Effector CD8-positive, alpha-beta T cell (primary cell): ENCODE results near the gene RBMS1.

Experiments
- DNase-seq: peaks from one replicate; lab custom pipeline; 2025; lab: John Stamatoyannopoulos, UW

RBMS1 gene

GRCh38 chr2:160275656-160276055 is 218.0 kb downstream of the RBMS1 start:
- no peak for DNase-seq

GRCh38 chr2:160271171-160272086 is 222.2 kb downstream of the RBMS1 start:
- DNase-seq = no peak

- DNase-seq = no peak
Observed at GRCh38 chr2:160270571-160271113, 223.0 kb downstream of the RBMS1 start.

GRCh38 chr2:160269803-160270570 is 223.6 kb downstream of the RBMS1 start:
- peak; percentile 55 for DNase-seq

GRCh38 chr2:160269365-160269764 is 224.2 kb downstream of the RBMS1 start:
- DNase-seq = no peak

- DNase-seq = no peak
Observed at GRCh38 chr2:160268151-160268781, 225.3 kb downstream of the RBMS1 start.

GRCh38 chr2:160267692-160268091 is 225.9 kb downstream of the RBMS1 start:
- DNase-seq = no peak

- no peak for DNase-seq
Observed at GRCh38 chr2:160267022-160267421, 226.6 kb downstream of the RBMS1 start.

GRCh38 chr2:160266037-160266551 is 227.5 kb downstream of the RBMS1 start:
- DNase-seq = no peak

- DNase-seq = no peak
Observed at GRCh38 chr2:160264308-160264707, 229.3 kb downstream of the RBMS1 start.

- no peak for DNase-seq
Observed at GRCh38 chr2:160261732-160262131, 231.9 kb downstream of the RBMS1 start.

- no peak for DNase-seq
Observed at GRCh38 chr2:160258492-160258805, 235.2 kb downstream of the RBMS1 start.

- DNase-seq = no peak
Observed at GRCh38 chr2:160257743-160258491, 235.7 kb downstream of the RBMS1 start.

GRCh38 chr2:160257041-160257742 is 236.4 kb downstream of the RBMS1 start:
- DNase-seq = no peak

GRCh38 chr2:160256507-160256906 is 237.1 kb downstream of the RBMS1 start:
- DNase-seq = no peak

- no peak for DNase-seq
Observed at GRCh38 chr2:160255408-160255807, 238.2 kb downstream of the RBMS1 start.

- no peak for DNase-seq
Observed at GRCh38 chr2:160254189-160254762, 239.3 kb downstream of the RBMS1 start.

GRCh38 chr2:160253440-160254188 is 240.0 kb downstream of the RBMS1 start:
- DNase-seq = no peak

GRCh38 chr2:160252900-160253299 is 240.7 kb downstream of the RBMS1 start:
- no peak for DNase-seq
